HG02840 (cell line): ENCODE measurements around the gene NUCKS1.
A peak's percentile ranks its signal among the peaks of the same experiment; 100 is the strongest.

ENCODE experiments used
- ATAC-seq: cut with Tn5 transposase; IDR thresholded peaks from one replicate; pipeline ENCODE4 v1.9.1; 2021; ENCODE audit warnings: mild to moderate bottlenecking, moderate library complexity, moderate number of reproducible peaks; ENCODE audit not compliant: unreplicated experiment, low FRiP score

Gene NUCKS1

GRCh38 chr1:205774198-205775014, 24.4 kb upstream of the NUCKS1 start:
- no peak for ATAC-seq

GRCh38 chr1:205772607-205773032, 22.6 kb upstream of the NUCKS1 start:
- ATAC-seq, result no peak

- ATAC-seq, result no peak
Measured at GRCh38 chr1:205770618-205771017, 20.6 kb upstream of the NUCKS1 start.

- no peak for ATAC-seq
Measured at GRCh38 chr1:205769641-205770365, 19.8 kb upstream of the NUCKS1 start.

- ATAC-seq, result no peak
Measured at GRCh38 chr1:205767248-205767647, 17.3 kb upstream of the NUCKS1 start.

GRCh38 chr1:205766570-205766969, 16.6 kb upstream of the NUCKS1 start:
- ATAC-seq, result no peak

GRCh38 chr1:205766038-205766437, 16.1 kb upstream of the NUCKS1 start:
- ATAC-seq, result no peak

- no peak for ATAC-seq
Measured at GRCh38 chr1:205764578-205764977, 14.6 kb upstream of the NUCKS1 start.

GRCh38 chr1:205763980-205764379, 14.0 kb upstream of the NUCKS1 start:
- ATAC-seq, result no peak

- no peak for ATAC-seq
Measured at GRCh38 chr1:205760606-205761005, 10.6 kb upstream of the NUCKS1 start.

GRCh38 chr1:205756552-205756951, 6.6 kb upstream of the NUCKS1 start:
- no peak for ATAC-seq

GRCh38 chr1:205754857-205755256, 4.9 kb upstream of the NUCKS1 start:
- ATAC-seq, result no peak

GRCh38 chr1:205751036-205751651, 1.2 kb upstream of the NUCKS1 start:
- no peak for ATAC-seq

GRCh38 chr1:205749234-205750137, 496 bp downstream of the NUCKS1 start:
- peak; percentile 68 for ATAC-seq

GRCh38 chr1:205748403-205749233, 1.4 kb downstream of the NUCKS1 start:
- peak; percentile 14 for ATAC-seq

GRCh38 chr1:205746757-205747412, 3.1 kb downstream of the NUCKS1 start:
- no peak for ATAC-seq

- no peak for ATAC-seq
Measured at GRCh38 chr1:205744403-205744802, 5.6 kb downstream of the NUCKS1 start.

- no peak for ATAC-seq
Measured at GRCh38 chr1:205743977-205744376, 6.0 kb downstream of the NUCKS1 start.

- ATAC-seq, result no peak
Measured at GRCh38 chr1:205741681-205742080, 8.3 kb downstream of the NUCKS1 start.
